PC-9 (cell line): Measurements from ENCODE around the gene ELAVL4. TPM values are rescaled to one million over a fixed set of nuclear protein-coding genes. Genes with fewer than 3 reads are reported as not detected.
A peak's percentile ranks its signal among the peaks of the same experiment; 100 is the strongest.

ENCODE experiments used
- Bru-seq: library from RNA; stranded (reverse); fragments of 400-500 nt; gene quantifications from one replicate; lab custom pipeline; 2021; lab: Mats Ljungman, UMichigan
- BruChase-seq, 2 experiments: library from RNA; stranded (reverse); fragments of 400-500 nt; gene quantifications; one replicate each; lab custom pipeline; 2021; lab: Mats Ljungman, UMichigan
- BruUV-seq: library from RNA; stranded (reverse); fragments of 400-500 nt; replicated peaks from 2 replicates; lab custom pipeline; 2021; lab: Mats Ljungman, UMichigan
- CTCF ChIA-PET: fragments of 300-600 bp; sonication (Branson Sonifier 250); formaldehyde crosslinking; loops from one replicate; lab custom pipeline; 2022; ENCODE audit warnings: antibody characterized with exemption; lab: Charles Lee
- POLR2A ChIA-PET: fragments of 300-600 bp; sonication (Branson Sonifier 250); formaldehyde crosslinking; loops from one replicate; lab custom pipeline; 2022; ENCODE audit warnings: antibody characterized with exemption; ENCODE audit not compliant: unreplicated experiment; lab: Charles Lee
- DNase-seq, 2 experiments: peaks; one replicate each; pipeline versions ENCODE4 v3.0.0 to v3.0.0-alpha.2; 2015 to 2022; ENCODE audit warnings: mixed read lengths in 1 of 2
- H2AFZ ChIP-seq: fragments of 200-600 bp; sonication (generic); 2 replicates; pipeline ENCODE4 v1.8.1; 2017; ENCODE audit warnings: antibody characterized with exemption
- H3F3A ChIP-seq: fragments of 200-600 bp; sonication (generic); 2 replicates; pipeline ENCODE4 v1.8.1; 2017; ENCODE audit warnings: antibody characterized with exemption, mild to moderate bottlenecking, low read depth; ENCODE audit not compliant: insufficient read depth
- H3K27ac ChIP-seq: fragments of 200-600 bp; sonication (generic); 2 replicates; pipeline ENCODE4 v1.6.1; 2016; ENCODE audit warnings: mixed run types
- H3K27me3 ChIP-seq: fragments of 200-600 bp; sonication (generic); 2 replicates; pipeline ENCODE4 v1.6.1; 2016; ENCODE audit warnings: low read depth, mixed run types; ENCODE audit not compliant: insufficient read depth
- H3K36me3 ChIP-seq: fragments of 200-600 bp; sonication (generic); 2 replicates; pipeline ENCODE4 v1.6.1; 2016; ENCODE audit warnings: low read depth, mixed run types
- H3K4me1 ChIP-seq: fragments of 200-600 bp; sonication (generic); replicated peaks from 2 replicates; pipeline ENCODE4 v1.6.1; 2016; ENCODE audit warnings: mixed run types; ENCODE audit not compliant: insufficient read depth
- H3K4me2 ChIP-seq: fragments of 200-600 bp; sonication (generic); 2 replicates; pipeline ENCODE4 v1.6.1; 2017; ENCODE audit warnings: mixed run types
- H3K4me3 ChIP-seq: fragments of 200-600 bp; sonication (generic); 2 replicates; pipeline ENCODE4 v1.6.1; 2016; ENCODE audit warnings: mixed run types
- H3K79me2 ChIP-seq: fragments of 200-600 bp; sonication (generic); 2 replicates; pipeline ENCODE4 v1.6.1; 2017; ENCODE audit warnings: low read depth, mixed run types
- H3K9me2 ChIP-seq: fragments of 200-600 bp; sonication (generic); 2 replicates; pipeline ENCODE4 v1.8.1; 2017; ENCODE audit warnings: mild to moderate bottlenecking; ENCODE audit not compliant: insufficient read depth
- H3K9me3 ChIP-seq: fragments of 200-600 bp; sonication (generic); 2 replicates; pipeline ENCODE4 v1.8.1; 2016; ENCODE audit warnings: low read depth; ENCODE audit not compliant: insufficient read depth
- H4K20me1 ChIP-seq: fragments of 200-600 bp; sonication (generic); 2 replicates; pipeline ENCODE4 v1.8.1; 2017; ENCODE audit not compliant: insufficient read depth
- EZH2 ChIP-seq: fragments of 200-600 bp; sonication (generic); IDR thresholded peaks from 2 replicates; pipeline ENCODE4 v1.8.0; 2017; ENCODE audit warnings: antibody characterized with exemption, low read depth
- intact Hi-C: fragments of 100-400 bp; cut with micrococcal nuclease; formaldehyde crosslinking; loops from one replicate; pipeline ENCODE4 v1.10.0; 2022; ENCODE audit not compliant: unreplicated experiment
- long read RNA-seq: library from polyadenylated mRNA; stranded (forward); transcript quantifications from one replicate; pipeline ENCODE4 v2.0.0, GENCODE V29; 2022
- total RNA-seq: library from RNA; stranded (reverse); gene quantifications from 2 replicates; pipeline ENCODE4 v1.2.3, GENCODE V29; 2021
- TF ChIP-seq, protein P1 (sequence below): fragments of 200-600 bp; sonication (generic); conservative IDR thresholded peaks from 2 replicates; pipeline ENCODE4 v1.6.1; 2017; ENCODE audit warnings: mixed run types, antibody characterized with exemption, mild to moderate bottlenecking, moderate library complexity

Gene ELAVL4
- not detected in 2 replicates for total RNA-seq
- percentile 1 among the genes with signal in this experiment for Bru-seq, nascent RNA
- not detected for BruChase-seq, experiment 1, labeled RNA remaining after a 2-hour chase
- BruChase-seq, experiment 2, labeled RNA remaining after a 6-hour chase = not detected
- long read RNA-seq = 0 reads

DNA sequence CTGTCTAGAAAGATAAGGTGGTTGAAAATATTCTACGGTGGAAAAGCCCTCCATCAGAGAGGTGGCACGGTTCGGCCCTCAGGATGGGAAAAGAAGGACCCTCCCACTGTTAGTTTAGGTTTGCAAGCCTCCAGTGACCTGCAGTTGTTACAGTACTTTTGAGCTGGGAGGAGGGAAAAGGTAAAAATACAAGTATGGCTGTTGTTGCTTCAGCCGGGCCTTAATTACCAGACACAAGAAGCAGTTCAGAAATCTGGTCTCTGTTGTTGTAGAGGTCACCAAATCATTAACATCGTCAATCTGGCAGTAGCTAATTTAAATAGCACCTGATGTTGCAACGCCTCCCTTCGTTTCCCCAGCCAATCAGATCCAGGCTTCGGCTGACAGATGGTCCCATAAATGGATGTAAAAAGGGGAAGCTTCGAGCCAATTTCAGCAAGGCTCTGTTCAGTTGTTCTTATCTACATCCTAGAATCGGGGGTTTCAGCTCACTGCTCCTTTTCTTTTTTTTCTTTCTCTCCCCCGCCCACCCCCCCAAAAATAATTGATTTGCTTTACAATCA lies at the start of gene ELAVL4:
ELAVL4 (plus strand) TSS at position 424 of the 563 bp plus-strand sequence. CDS start 270 bp downstream, outside the sequence.
- BruUV-seq = no TSS peak
- no peak for DNase-seq
- Histone ChIP-seq H3K27me3 (peaks cover 78% of the 10 kb centered on the region), H3K4me3 (no peak within 1 kb of the TSS), H3K4me1 (no peaks in the 10 kb centered on the region), H3K9me3 (no peaks in the 10 kb centered on the region), H4K20me1 (no peaks in the 10 kb centered on the region), H3F3A (no peaks in the 10 kb centered on the region), H3K36me3 (no peaks in the 10 kb centered on the region), H3K9me2 (no peaks in the 10 kb centered on the region), H3K4me2 (no peak within 1 kb of the TSS), H2AFZ (no peak within 1 kb of the TSS), H3K27ac (no peak within 1 kb of the TSS), H3K79me2 (no peaks in the 10 kb centered on the region)
- ChIA-PET CTCF (no interaction called here), POLR2A (no interaction called here)
- intact Hi-C loops = no loop called here
- no peak for TF ChIP-seq EZH2

DNA sequence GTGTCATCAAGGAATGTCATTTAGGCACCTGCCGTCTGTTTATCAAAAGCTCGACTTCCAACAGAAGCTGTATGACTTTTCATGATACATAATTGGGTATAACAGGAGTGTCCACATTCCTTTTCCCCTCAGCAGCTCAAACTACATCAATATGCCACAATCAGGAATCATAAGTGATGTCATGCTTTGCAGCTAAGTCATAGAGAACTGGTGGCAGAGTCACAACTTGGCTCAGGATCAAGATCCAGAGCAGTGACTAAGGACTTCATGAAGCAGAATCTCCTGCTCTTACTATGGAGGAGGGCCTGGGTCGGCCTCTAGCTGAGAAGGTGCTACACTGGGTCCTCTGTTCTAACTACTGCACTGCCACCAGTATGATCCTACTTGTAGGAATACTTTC lies 48.4 kb upstream of the ELAVL4 start:
- CTCF ChIA-PET = no interaction called here
- Histone ChIP-seq H3K27me3 (no peaks in the 10 kb centered on the region), H3K4me3 (no peak overlapping the region), H3K79me2 (no peaks in the 10 kb centered on the region), H3K9me3 (no peaks in the 10 kb centered on the region), H3K9me2 (no peaks in the 10 kb centered on the region), H3F3A (no peaks in the 10 kb centered on the region; the same call in 1 of the 2 replicates), H2AFZ (no peak overlapping the region; the same call in 1 of the 2 replicates), H3K36me3 (no peaks in the 10 kb centered on the region), H3K27ac (no peak overlapping the region; the same call in 1 of the 2 replicates), H3K4me2 (no peak overlapping the region), H3K4me1 (0 out of 2 replicates have a peak, but pooled peaks cover 12% of the 10 kb centered on the region), H4K20me1 (no peaks in the 10 kb centered on the region)
- DNase-seq = peak; percentile 48 to 85
- intact Hi-C loops = no loop called here
- BruUV-seq = no TSS peak
- POLR2A ChIA-PET = no interaction called here
- TF ChIP-seq, protein P1, sequence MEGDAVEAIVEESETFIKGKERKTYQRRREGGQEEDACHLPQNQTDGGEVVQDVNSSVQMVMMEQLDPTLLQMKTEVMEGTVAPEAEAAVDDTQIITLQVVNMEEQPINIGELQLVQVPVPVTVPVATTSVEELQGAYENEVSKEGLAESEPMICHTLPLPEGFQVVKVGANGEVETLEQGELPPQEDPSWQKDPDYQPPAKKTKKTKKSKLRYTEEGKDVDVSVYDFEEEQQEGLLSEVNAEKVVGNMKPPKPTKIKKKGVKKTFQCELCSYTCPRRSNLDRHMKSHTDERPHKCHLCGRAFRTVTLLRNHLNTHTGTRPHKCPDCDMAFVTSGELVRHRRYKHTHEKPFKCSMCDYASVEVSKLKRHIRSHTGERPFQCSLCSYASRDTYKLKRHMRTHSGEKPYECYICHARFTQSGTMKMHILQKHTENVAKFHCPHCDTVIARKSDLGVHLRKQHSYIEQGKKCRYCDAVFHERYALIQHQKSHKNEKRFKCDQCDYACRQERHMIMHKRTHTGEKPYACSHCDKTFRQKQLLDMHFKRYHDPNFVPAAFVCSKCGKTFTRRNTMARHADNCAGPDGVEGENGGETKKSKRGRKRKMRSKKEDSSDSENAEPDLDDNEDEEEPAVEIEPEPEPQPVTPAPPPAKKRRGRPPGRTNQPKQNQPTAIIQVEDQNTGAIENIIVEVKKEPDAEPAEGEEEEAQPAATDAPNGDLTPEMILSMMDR = no peak
- no peak for TF ChIP-seq EZH2

DNA sequence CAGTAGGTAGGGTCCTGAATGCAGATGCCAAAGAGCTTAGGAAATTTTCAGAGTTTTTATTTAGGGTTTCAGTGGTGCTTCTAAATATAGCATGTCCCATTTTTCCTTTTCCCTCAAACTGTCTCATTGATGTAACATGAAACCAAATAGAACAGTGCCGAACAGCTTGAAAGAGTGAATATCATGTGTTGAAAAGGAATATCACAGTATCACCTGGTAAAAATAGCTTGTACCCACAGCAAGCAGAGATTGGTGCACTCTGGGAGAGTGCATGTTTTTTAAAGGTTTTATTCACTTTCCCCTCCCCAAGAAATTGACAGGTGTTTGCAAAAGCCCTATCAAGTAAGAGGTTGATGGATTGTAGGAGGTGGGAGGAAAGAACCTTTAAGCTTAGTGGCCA lies 41.9 kb upstream of the ELAVL4 start:
- no peaks in the 10 kb centered on the region for H3K36me3 ChIP-seq

More for the DNA sequence above, 41.9 kb upstream of the ELAVL4 start:
- DNase-seq = no peak
- H3K27ac ChIP-seq = no peak overlapping the region
- H3F3A ChIP-seq = no peaks in the 10 kb centered on the region
- no peak overlapping the region for H2AFZ ChIP-seq
- no peaks in the 10 kb centered on the region for H3K9me2 ChIP-seq
- no peaks in the 10 kb centered on the region for H4K20me1 ChIP-seq
- no TSS peak for BruUV-seq
- no peaks in the 10 kb centered on the region for H3K79me2 ChIP-seq
- TF ChIP-seq, protein P1 = no peak
- no peak for TF ChIP-seq EZH2
- ChIA-PET CTCF (no interaction called here), POLR2A (no interaction called here)
- 0 out of 2 replicates have a peak, but pooled peaks cover 12% of the 10 kb centered on the region for H3K27me3 ChIP-seq
- H3K4me1 ChIP-seq = no peaks in the 10 kb centered on the region
- intact Hi-C loops = no loop called here
- H3K4me3 ChIP-seq = no peak overlapping the region
- H3K9me3 ChIP-seq = no peaks in the 10 kb centered on the region
- H3K4me2 ChIP-seq = no peak overlapping the region
